ENCODE results near the gene HOXA4. TPM values are rescaled to one million over a fixed set of nuclear protein-coding genes. Genes with fewer than 3 reads are reported as not detected.
A peak's percentile ranks its signal among the peaks of the same experiment; 100 is the strongest.

HOXA4 gene
- total RNA-seq, 1 experiment from 2014 or later = not detected

DNA sequence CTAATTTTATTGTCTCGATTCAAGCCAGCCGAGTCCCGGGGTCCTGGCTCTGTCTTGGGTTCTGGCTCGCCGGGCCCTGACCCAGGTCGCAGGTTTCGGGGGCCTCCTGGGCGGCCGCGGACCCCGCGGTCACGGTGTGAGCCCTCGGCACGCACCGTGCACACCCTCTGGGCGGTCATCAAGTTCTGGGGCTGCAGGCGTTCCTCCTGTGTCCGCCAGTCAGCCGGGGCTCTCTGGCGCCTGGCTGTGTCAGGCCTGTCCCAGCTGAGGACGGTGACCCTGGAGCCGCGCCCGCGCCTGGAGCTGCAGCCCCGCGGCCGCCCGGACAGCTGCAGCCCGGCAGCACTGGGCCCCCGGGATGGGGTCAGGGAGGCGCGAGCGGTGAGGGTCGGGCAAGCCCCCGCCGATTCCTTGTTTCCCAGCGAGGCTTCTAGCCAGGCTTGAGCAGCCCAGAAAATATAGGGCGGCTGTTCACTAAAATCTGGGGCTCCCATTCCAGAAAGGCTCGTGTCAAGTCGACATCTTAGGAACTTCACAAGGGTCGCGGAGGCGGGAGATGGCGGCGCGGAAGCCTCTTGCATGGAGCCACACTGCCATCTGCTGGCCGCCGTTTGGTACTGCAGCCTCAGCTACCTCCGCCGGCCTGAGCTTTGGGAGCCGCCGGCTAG, 30.1 kb upstream of the HOXA4 start:
- Histone ChIP-seq H3K9me2 (replicated peaks; ENCODE audit: insufficient read depth, low read length) (no peaks in the 10 kb centered on the region), H4K20me1 (ENCODE audit: insufficient read depth, low read depth, low read length) (no peaks in the 10 kb centered on the region), H3K9ac (ENCODE audit: low read length) (peak overlapping the region; percentile 74), H3K9me3 (ENCODE audit: low read length) (no peaks in the 10 kb centered on the region), H3K27ac (ENCODE audit: low read length) (no peak overlapping the region), H3K4me2 (ENCODE audit: low read depth, low read length, poor library complexity, severe bottlenecking) (peak overlapping the region; percentile 100), H3K4me1 (ENCODE audit: low read length) (peaks cover 33% of the 10 kb centered on the region), H3K36me3 (ENCODE audit: insufficient read depth, low read length) (no peaks in the 10 kb centered on the region), H2AFZ (ENCODE audit: low read length) (peak overlapping the region; percentile 100), H3K27me3 (ENCODE audit: low read length) (no peaks in the 10 kb centered on the region), H3K79me2 (ENCODE audit: low read length) (no peaks in the 10 kb centered on the region), H3K4me3 (ENCODE audit: low read length) (peak overlapping the region; percentile 85)
- DNase-seq = peak; percentile 95

DNA sequence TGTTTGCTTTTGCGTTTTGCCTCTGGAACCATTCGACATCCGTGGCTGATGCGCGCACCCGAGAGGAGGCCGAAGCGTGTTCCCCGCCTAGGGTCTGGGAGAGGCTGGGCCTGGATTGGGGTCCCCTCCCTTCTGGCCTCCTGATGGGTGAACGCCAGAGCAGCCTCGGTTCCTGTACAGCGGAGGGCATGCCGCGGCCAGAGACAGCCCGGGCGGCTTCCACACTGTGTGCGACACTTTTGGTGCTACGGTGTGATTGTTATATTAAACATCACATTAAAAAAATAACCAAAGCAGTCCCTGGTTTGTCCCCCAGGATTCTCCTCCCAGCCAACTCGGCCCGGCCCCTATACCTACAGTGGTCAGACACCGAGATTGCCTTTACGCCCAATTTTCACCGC, 29.6 kb upstream of the HOXA4 start:
- no peaks in the 10 kb centered on the region for H3K27me3 ChIP-seq (ENCODE audit: low read length)
- H3K9me3 ChIP-seq (ENCODE audit: low read length) = no peaks in the 10 kb centered on the region
- no peak for DNase-seq

GRCh38 chr7:27159266-27160144, 28.9 kb upstream of the HOXA4 start:
- Histone ChIP-seq H3K4me2 (ENCODE audit: low read depth, low read length, poor library complexity, severe bottlenecking) (peak overlapping the region; percentile 100), H3K36me3 (ENCODE audit: insufficient read depth, low read length) (no peaks in the 10 kb centered on the region), H2AFZ (ENCODE audit: low read length) (no peak overlapping the region), H3K27me3 (ENCODE audit: low read length) (no peaks in the 10 kb centered on the region), H3K9ac (ENCODE audit: low read length) (no peak overlapping the region), H3K27ac (ENCODE audit: low read length) (no peak overlapping the region), H3K9me2 (replicated peaks; ENCODE audit: insufficient read depth, low read length) (no peaks in the 10 kb centered on the region), H3K4me3 (ENCODE audit: low read length) (peak overlapping the region; percentile 85; the same call in 1 of the 2 replicates), H3K79me2 (ENCODE audit: low read length) (no peaks in the 10 kb centered on the region), H3K4me1 (ENCODE audit: low read length) (peaks cover 44% of the 10 kb centered on the region), H3K9me3 (ENCODE audit: low read length) (no peaks in the 10 kb centered on the region), H4K20me1 (ENCODE audit: insufficient read depth, low read depth, low read length) (no peaks in the 10 kb centered on the region)
- no peak for DNase-seq

More for the DNA sequence above, 29.6 kb upstream of the HOXA4 start:
- Histone ChIP-seq H3K27ac (ENCODE audit: low read length) (no peak overlapping the region), H3K9ac (ENCODE audit: low read length) (peak overlapping the region; percentile 74), H3K36me3 (ENCODE audit: insufficient read depth, low read length) (no peaks in the 10 kb centered on the region), H3K4me1 (ENCODE audit: low read length) (peaks cover 38% of the 10 kb centered on the region), H2AFZ (ENCODE audit: low read length) (peak overlapping the region; percentile 100), H3K4me2 (ENCODE audit: low read depth, low read length, poor library complexity, severe bottlenecking) (peak overlapping the region; percentile 100), H3K79me2 (ENCODE audit: low read length) (no peaks in the 10 kb centered on the region), H3K9me2 (replicated peaks; ENCODE audit: insufficient read depth, low read length) (no peaks in the 10 kb centered on the region), H3K4me3 (ENCODE audit: low read length) (peak overlapping the region; percentile 85), H4K20me1 (ENCODE audit: insufficient read depth, low read depth, low read length) (no peaks in the 10 kb centered on the region)

GRCh38 chr7:27158436-27159265, 28.1 kb upstream of the HOXA4 start:
- H3K27me3 ChIP-seq (ENCODE audit: low read length) = no peaks in the 10 kb centered on the region
- DNase-seq = no peak
- peaks cover 48% of the 10 kb centered on the region for H3K4me1 ChIP-seq (ENCODE audit: low read length)
- H4K20me1 ChIP-seq (ENCODE audit: insufficient read depth, low read depth, low read length) = no peaks in the 10 kb centered on the region
- H3K4me3 ChIP-seq (ENCODE audit: low read length) = no peak overlapping the region
- H3K27ac ChIP-seq (ENCODE audit: low read length) = no peak overlapping the region
- no peaks in the 10 kb centered on the region for H3K79me2 ChIP-seq (ENCODE audit: low read length)
- no peak overlapping the region for H3K9ac ChIP-seq (ENCODE audit: low read length)
- no peak overlapping the region for H3K4me2 ChIP-seq (ENCODE audit: low read depth, low read length, poor library complexity, severe bottlenecking)
- no peaks in the 10 kb centered on the region for H3K9me3 ChIP-seq (ENCODE audit: low read length)
- H2AFZ ChIP-seq (ENCODE audit: low read length) = no peak overlapping the region
- H3K9me2 ChIP-seq (replicated peaks; ENCODE audit: insufficient read depth, low read length) = no peaks in the 10 kb centered on the region
- H3K36me3 ChIP-seq (ENCODE audit: insufficient read depth, low read length) = no peaks in the 10 kb centered on the region

- no peak overlapping the region for H3K27ac ChIP-seq (ENCODE audit: low read length)
- no peak overlapping the region for H3K4me2 ChIP-seq (ENCODE audit: low read depth, low read length, poor library complexity, severe bottlenecking)
- no peaks in the 10 kb centered on the region for H3K36me3 ChIP-seq (ENCODE audit: insufficient read depth, low read length)
- H3K4me3 ChIP-seq (ENCODE audit: low read length) = no peak overlapping the region
- H3K9me3 ChIP-seq (ENCODE audit: low read length) = no peaks in the 10 kb centered on the region
- DNase-seq = no peak
- no peaks in the 10 kb centered on the region for H3K79me2 ChIP-seq (ENCODE audit: low read length)
- H3K9me2 ChIP-seq (replicated peaks; ENCODE audit: insufficient read depth, low read length) = no peaks in the 10 kb centered on the region
- peaks cover 48% of the 10 kb centered on the region for H3K4me1 ChIP-seq (ENCODE audit: low read length)
- no peaks in the 10 kb centered on the region for H4K20me1 ChIP-seq (ENCODE audit: insufficient read depth, low read depth, low read length)
- no peak overlapping the region for H2AFZ ChIP-seq (ENCODE audit: low read length)
- H3K27me3 ChIP-seq (ENCODE audit: low read length) = no peaks in the 10 kb centered on the region
- no peak overlapping the region for H3K9ac ChIP-seq (ENCODE audit: low read length)
Observed at GRCh38 chr7:27157702-27158431, 27.3 kb upstream of the HOXA4 start.

- Histone ChIP-seq H2AFZ (ENCODE audit: low read length) (peak overlapping the region; percentile 96; the same call in 1 of the 2 replicates), H3K9me3 (ENCODE audit: low read length) (no peaks in the 10 kb centered on the region), H3K79me2 (ENCODE audit: low read length) (no peaks in the 10 kb centered on the region), H3K4me3 (ENCODE audit: low read length) (peak overlapping the region; percentile 69), H3K9ac (ENCODE audit: low read length) (peak overlapping the region; percentile 78), H4K20me1 (ENCODE audit: insufficient read depth, low read depth, low read length) (no peaks in the 10 kb centered on the region), H3K27ac (ENCODE audit: low read length) (no peak overlapping the region), H3K4me2 (ENCODE audit: low read depth, low read length, poor library complexity, severe bottlenecking) (peak overlapping the region; percentile 77), H3K4me1 (ENCODE audit: low read length) (peaks cover 50% of the 10 kb centered on the region), H3K27me3 (ENCODE audit: low read length) (no peaks in the 10 kb centered on the region), H3K36me3 (ENCODE audit: insufficient read depth, low read length) (no peaks in the 10 kb centered on the region), H3K9me2 (replicated peaks; ENCODE audit: insufficient read depth, low read length) (no peaks in the 10 kb centered on the region)
- peak; percentile 44 for DNase-seq
Observed at GRCh38 chr7:27156916-27157701, 26.6 kb upstream of the HOXA4 start.

DNA sequence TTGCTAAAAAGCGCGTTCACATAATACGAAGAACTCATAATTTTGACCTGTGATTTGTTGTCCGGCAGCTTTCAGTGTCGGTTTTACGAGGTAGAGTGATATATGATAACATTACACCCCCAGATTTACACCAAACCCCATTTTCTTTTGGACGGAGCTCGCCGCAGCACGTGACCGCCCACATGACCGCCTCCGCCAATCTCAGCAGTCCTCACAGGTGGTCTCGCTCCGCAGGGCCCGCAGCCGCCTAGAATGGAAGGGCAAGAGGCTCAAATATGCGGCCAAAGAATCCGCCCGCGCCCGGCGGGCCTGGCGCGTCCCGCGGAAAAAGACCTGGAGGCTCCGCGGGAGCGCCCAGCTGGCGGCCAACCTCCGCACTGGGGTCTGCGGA, 25.9 kb upstream of the HOXA4 start, which contains the start of gene HOXA7:
HOXA7 (minus strand) TSS at position 168 of the 391 bp plus-strand sequence; CDS start at position 38, 130 bp downstream.
- H3K36me3 ChIP-seq (ENCODE audit: insufficient read depth, low read length) = no peaks in the 10 kb centered on the region
- H3K9ac ChIP-seq (ENCODE audit: low read length) = peak within 1 kb of the TSS; percentile 78
- H2AFZ ChIP-seq (ENCODE audit: low read length) = peak within 1 kb of the TSS; percentile 96
- no peaks in the 10 kb centered on the region for H3K79me2 ChIP-seq (ENCODE audit: low read length)
- H3K9me2 ChIP-seq (replicated peaks; ENCODE audit: insufficient read depth, low read length) = no peaks in the 10 kb centered on the region
- peak; percentile 90 for DNase-seq
- no peaks in the 10 kb centered on the region for H3K9me3 ChIP-seq (ENCODE audit: low read length)
- peak within 1 kb of the TSS; percentile 77 for H3K4me2 ChIP-seq (ENCODE audit: low read depth, low read length, poor library complexity, severe bottlenecking)
- no peaks in the 10 kb centered on the region for H4K20me1 ChIP-seq (ENCODE audit: insufficient read depth, low read depth, low read length)
- peak within 1 kb of the TSS; percentile 69 for H3K4me3 ChIP-seq (ENCODE audit: low read length)
- H3K27ac ChIP-seq (ENCODE audit: low read length) = peak within 1 kb of the TSS; percentile 75
- no peaks in the 10 kb centered on the region for H3K27me3 ChIP-seq (ENCODE audit: low read length)
- H3K4me1 ChIP-seq (ENCODE audit: low read length) = peaks cover 52% of the 10 kb centered on the region

Data from Karpas-422 (cell line).